ENCODE data around the gene OR51F2. TPM values are rescaled to one million over a fixed set of nuclear protein-coding genes. Genes with fewer than 3 reads are reported as not detected.

OR51F2 gene
- total RNA-seq, 1 donor from 2014 or later, result not detected

DNA sequence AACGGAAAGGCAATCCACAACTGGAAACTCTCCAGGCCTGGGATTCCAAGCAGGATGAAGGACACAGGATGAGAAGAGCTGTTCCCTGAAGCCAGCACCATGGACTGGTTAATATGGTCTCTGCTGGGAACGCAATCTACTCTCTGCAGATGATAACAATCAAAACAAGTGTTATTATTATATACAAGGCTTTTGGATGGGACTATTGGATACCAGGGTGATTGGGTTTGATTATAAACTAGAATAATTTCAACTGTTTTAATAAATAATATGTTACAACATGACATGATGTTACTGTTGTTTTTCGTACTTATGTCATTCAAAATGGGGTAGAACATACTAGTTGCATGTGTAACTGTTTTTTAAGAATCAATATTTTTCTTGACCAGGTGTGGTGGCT, 16.8 kb upstream of the OR51F2 start, which contains the start of gene OR52R1:
Gene OR52R1 (minus strand): TSS at position 101 of the 400 bp plus-strand sequence. CDS start 0 bp downstream, at position 101.
- peaks cover 12% of the 10 kb centered on the region for H3K9me3 Mint-ChIP-seq (ENCODE audit: low read depth)
- no peak within 1 kb of the TSS for H3K27ac Mint-ChIP-seq
- H3K4me3 Mint-ChIP-seq (ENCODE audit: low read depth), result no peak within 1 kb of the TSS
- no peak for DNase-seq (ENCODE audit: low spot score, unreplicated experiment)
- H3K36me3 Mint-ChIP-seq (ENCODE audit: insufficient read depth), result peaks cover 2% of the 10 kb centered on the region
- H3K4me1 Mint-ChIP-seq (ENCODE audit: low read depth), result no peaks in the 10 kb centered on the region
- TF ChIP-seq, protein P1, sequence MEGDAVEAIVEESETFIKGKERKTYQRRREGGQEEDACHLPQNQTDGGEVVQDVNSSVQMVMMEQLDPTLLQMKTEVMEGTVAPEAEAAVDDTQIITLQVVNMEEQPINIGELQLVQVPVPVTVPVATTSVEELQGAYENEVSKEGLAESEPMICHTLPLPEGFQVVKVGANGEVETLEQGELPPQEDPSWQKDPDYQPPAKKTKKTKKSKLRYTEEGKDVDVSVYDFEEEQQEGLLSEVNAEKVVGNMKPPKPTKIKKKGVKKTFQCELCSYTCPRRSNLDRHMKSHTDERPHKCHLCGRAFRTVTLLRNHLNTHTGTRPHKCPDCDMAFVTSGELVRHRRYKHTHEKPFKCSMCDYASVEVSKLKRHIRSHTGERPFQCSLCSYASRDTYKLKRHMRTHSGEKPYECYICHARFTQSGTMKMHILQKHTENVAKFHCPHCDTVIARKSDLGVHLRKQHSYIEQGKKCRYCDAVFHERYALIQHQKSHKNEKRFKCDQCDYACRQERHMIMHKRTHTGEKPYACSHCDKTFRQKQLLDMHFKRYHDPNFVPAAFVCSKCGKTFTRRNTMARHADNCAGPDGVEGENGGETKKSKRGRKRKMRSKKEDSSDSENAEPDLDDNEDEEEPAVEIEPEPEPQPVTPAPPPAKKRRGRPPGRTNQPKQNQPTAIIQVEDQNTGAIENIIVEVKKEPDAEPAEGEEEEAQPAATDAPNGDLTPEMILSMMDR (IDR thresholded peaks at IDR 0.05; ENCODE audit: unreplicated experiment), result no peak
- H3K27me3 Mint-ChIP-seq, result no peaks in the 10 kb centered on the region

GRCh38 chr11:4808476-4808875, 12.6 kb upstream of the OR51F2 start:
- H3K36me3 Mint-ChIP-seq (ENCODE audit: insufficient read depth), result no peaks in the 10 kb centered on the region
- no peak for DNase-seq (ENCODE audit: low spot score, unreplicated experiment)
- H3K4me3 Mint-ChIP-seq (ENCODE audit: low read depth), result no peak overlapping the region
- no peaks in the 10 kb centered on the region for H3K9me3 Mint-ChIP-seq (ENCODE audit: low read depth)
- H3K27me3 Mint-ChIP-seq, result no peaks in the 10 kb centered on the region
- H3K4me1 Mint-ChIP-seq (ENCODE audit: low read depth), result peaks cover 6% of the 10 kb centered on the region
- no peak overlapping the region for H3K27ac Mint-ChIP-seq
- TF ChIP-seq, protein P1 (IDR thresholded peaks at IDR 0.05; ENCODE audit: unreplicated experiment), result no peak

DNA sequence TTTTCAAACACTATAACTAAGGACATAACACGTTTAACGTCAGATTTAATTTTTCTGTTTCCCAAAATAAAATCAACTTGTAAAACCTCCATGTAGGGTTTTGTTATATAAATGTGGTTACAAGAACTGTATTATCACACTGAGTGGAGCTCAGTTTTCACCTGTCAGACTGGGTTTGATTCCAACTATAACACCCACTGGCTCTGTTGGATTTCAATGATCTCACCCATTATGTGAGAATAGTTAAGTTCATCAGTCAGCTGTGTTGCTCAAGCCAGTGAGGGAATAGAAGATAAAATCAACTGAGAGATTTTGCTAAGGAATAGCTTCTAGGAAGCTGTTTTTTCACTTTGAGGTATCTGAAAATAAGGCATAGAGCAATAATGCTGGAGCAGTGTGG, 11.9 kb upstream of the OR51F2 start:
- TF ChIP-seq, protein P1 (IDR thresholded peaks at IDR 0.05; ENCODE audit: unreplicated experiment), result no peak
- no peaks in the 10 kb centered on the region for H3K9me3 Mint-ChIP-seq (ENCODE audit: low read depth)
- H3K4me3 Mint-ChIP-seq (ENCODE audit: low read depth), result no peak overlapping the region
- H3K4me1 Mint-ChIP-seq (ENCODE audit: low read depth), result peaks cover 6% of the 10 kb centered on the region
- DNase-seq (ENCODE audit: low spot score, unreplicated experiment), result no peak
- no peaks in the 10 kb centered on the region for H3K27me3 Mint-ChIP-seq
- H3K27ac Mint-ChIP-seq, result no peak overlapping the region
- no peaks in the 10 kb centered on the region for H3K36me3 Mint-ChIP-seq (ENCODE audit: insufficient read depth)

GRCh38 chr11:4825132-4825531, 4.0 kb downstream of the OR51F2 start:
- H3K4me3 Mint-ChIP-seq (ENCODE audit: low read depth), result no peak overlapping the region
- H3K27ac Mint-ChIP-seq, result no peak overlapping the region
- no peaks in the 10 kb centered on the region for H3K4me1 Mint-ChIP-seq (ENCODE audit: low read depth)
- no peaks in the 10 kb centered on the region for H3K36me3 Mint-ChIP-seq (ENCODE audit: insufficient read depth)
- H3K27me3 Mint-ChIP-seq, result no peaks in the 10 kb centered on the region
- no peak for DNase-seq (ENCODE audit: low spot score, unreplicated experiment)
- TF ChIP-seq, protein P1 (IDR thresholded peaks at IDR 0.05; ENCODE audit: unreplicated experiment), result no peak
- no peaks in the 10 kb centered on the region for H3K9me3 Mint-ChIP-seq (ENCODE audit: low read depth)

DNA sequence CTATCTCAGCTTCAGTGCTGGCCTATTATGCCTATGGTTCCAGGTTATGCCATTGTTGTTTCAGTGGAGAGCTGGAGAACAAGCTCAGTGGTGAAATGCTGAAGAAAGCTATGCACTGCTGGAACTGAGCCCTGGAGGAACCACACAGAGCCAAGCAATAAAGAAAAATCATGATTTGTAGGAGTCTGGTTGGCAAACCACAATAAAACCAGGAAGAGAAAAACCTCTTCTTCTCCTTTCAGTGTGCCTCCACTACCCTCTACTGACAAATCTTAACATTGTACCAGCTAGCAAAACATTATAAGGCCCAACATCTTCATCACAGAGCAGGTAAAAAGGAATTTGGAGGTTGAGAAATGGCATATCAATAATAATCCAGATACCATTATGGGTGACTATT, 5.3 kb downstream of the OR51F2 start:
- no peak overlapping the region for H3K4me3 Mint-ChIP-seq (ENCODE audit: low read depth)
- no peak for DNase-seq (ENCODE audit: low spot score, unreplicated experiment)
- no peaks in the 10 kb centered on the region for H3K9me3 Mint-ChIP-seq (ENCODE audit: low read depth)
- TF ChIP-seq, protein P1 (IDR thresholded peaks at IDR 0.05; ENCODE audit: unreplicated experiment), result peak; percentile 49
- H3K27ac Mint-ChIP-seq, result no peak overlapping the region
- H3K4me1 Mint-ChIP-seq (ENCODE audit: low read depth), result no peaks in the 10 kb centered on the region
- H3K27me3 Mint-ChIP-seq, result no peaks in the 10 kb centered on the region
- H3K36me3 Mint-ChIP-seq (ENCODE audit: insufficient read depth), result no peaks in the 10 kb centered on the region
